Esophagus squamous epithelium (tissue), 5 donors: Measurements from ENCODE around the gene RALA. TPM values are rescaled to one million over a fixed set of nuclear protein-coding genes. Genes with fewer than 3 reads are reported as not detected.
A peak's percentile ranks its signal among the peaks of the same experiment; 100 is the strongest.

Experiments
- DNase-seq: peaks from one replicate; lab custom pipeline; 2025; lab: John Stamatoyannopoulos, UW
- H3K27ac ChIP-seq, 4 donors: fragments of 200-600 bp; sonication (generic); one replicate each; pipeline ENCODE4 v1.5.1; 2016 to 2019; ENCODE audit warnings: mild to moderate bottlenecking in 1 of 4
- H3K27me3 ChIP-seq, 4 donors: fragments of 200-600 bp; sonication (generic); 1 replicate in 3 of 4; 2 replicates in 1 of 4; pipeline versions ENCODE4 v1.5.1 to v1.6.0; 2017 to 2021; ENCODE audit warnings: antibody characterized with exemption in 1 of 4
- H3K36me3 ChIP-seq, 3 donors: fragments of 200-600 bp; sonication (generic); one replicate each; pipeline ENCODE4 v1.5.1; 2016 to 2019
- H3K4me1 ChIP-seq, 3 donors: fragments of 200-600 bp; sonication (generic); one replicate each; pipeline ENCODE4 v1.5.1; 2017 to 2019
- H3K4me3 ChIP-seq, 4 donors: fragments of 200-600 bp; sonication (generic); 1 replicate in 3 of 4; 2 replicates in 1 of 4; pipeline ENCODE4 v1.5.1; 2016 to 2019; ENCODE audit warnings: mild to moderate bottlenecking in 2 of 4, moderate library complexity in 1 of 4
- H3K9me3 ChIP-seq, 3 donors: fragments of 200-600 bp; sonication (generic); one replicate each; pipeline ENCODE4 v1.5.1; 2016 to 2019
- CTCF ChIP-seq, 6 experiments: fragments of 450-650 bp in 4 of 6; fragments of 200-600 bp in 2 of 6; sonication (generic) in 2 of 6; IDR thresholded peaks; one replicate each; pipeline ENCODE4 v1.5.1; 2016 to 2019; ENCODE audit warnings: antibody characterized with exemption in 6 of 6, mild to moderate bottlenecking in 4 of 6, moderate library complexity in 4 of 6
- POLR2A ChIP-seq, 4 donors: fragments of 450-650 bp; IDR thresholded peaks; one replicate each; pipeline ENCODE4 v1.6.1; 2017; ENCODE audit warnings: antibody characterized with exemption in 4 of 4, mild to moderate bottlenecking in 4 of 4, moderate library complexity in 3 of 4
- WGBS, 2 donors: methylation state at CpG; one replicate each; pipeline ENCODE4 v1.1.5; 2018; 5-methylcytosine and 5-hydroxymethylcytosine counted together
- intact Hi-C: fragments of 100-400 bp; cut with DNase I; formaldehyde crosslinking; loops from one replicate; pipeline ENCODE4 v1.15.0; 2022
- total RNA-seq, 4 donors: library from RNA; depleted of rRNA; stranded (reverse); fragments of >200 nt; gene quantifications; one replicate each; pipeline ENCODE4 v1.1.0, GENCODE V29; 2016
- donor health status: DM: yes; HTN: yes; CAD: no.

Gene RALA
- total RNA-seq, 4 donors from 2014 or later: 32.8 to 49.6 (median 39.9) TPM

DNA sequence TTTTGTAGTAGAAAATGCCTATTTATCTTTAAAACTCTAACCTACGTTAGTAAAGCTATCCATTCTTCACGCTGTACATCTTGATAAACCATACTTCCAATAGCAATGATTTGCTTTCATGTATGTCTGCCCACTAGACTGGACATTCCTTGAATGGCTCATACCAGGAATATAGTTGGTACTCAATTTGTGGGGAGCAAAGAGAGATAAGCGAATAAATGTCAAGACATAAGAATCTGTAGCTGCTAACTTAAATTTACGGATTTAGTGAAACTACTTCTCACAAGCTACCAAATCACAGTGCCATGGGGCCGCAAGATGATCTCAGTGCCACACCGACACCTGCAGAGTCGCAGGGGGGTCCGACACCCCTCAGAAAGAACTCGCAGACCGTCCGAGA is 763 bp upstream of the RALA start:
- DNase-seq: no peak
- Histone ChIP-seq H3K27ac (peak overlapping the region; percentile 91 to 96 (median 93)), H3K36me3 (no peaks in the 10 kb centered on the region), H3K4me1 (peaks cover 10 to 47% (median 11%) of the 10 kb centered on the region in 3 donors), H3K27me3 (no peaks in the 10 kb centered on the region), H3K9me3 (no peaks in the 10 kb centered on the region), H3K4me3 (peak overlapping the region; percentile 82 to 98 (median 88))
- 49 to 61% methylated on average over 4 to 11 of the region's 11 CpGs for WGBS, 2 donors
- intact Hi-C loops: no loop called here
- TF ChIP-seq POLR2A (IDR thresholded peaks at IDR 0.05) (no peak), CTCF (IDR thresholded peaks at IDR 0.05) (no peak)

GRCh38 chr7:39623732-39624441 is 515 bp downstream of the RALA start:
- DNase-seq: no peak
- intact Hi-C loops: no loop called here
- peak overlapping the region; percentile 82 to 98 (median 88) for H3K4me3 ChIP-seq
- no peaks in the 10 kb centered on the region for H3K9me3 ChIP-seq
- H3K27me3 ChIP-seq: no peaks in the 10 kb centered on the region
- WGBS, 2 donors: 0 to 1% methylated on average over 21 to 23 of the region's 68 CpGs
- H3K36me3 ChIP-seq: no peaks in the 10 kb centered on the region
- peak overlapping the region; percentile 91 to 96 (median 93) for H3K27ac ChIP-seq
- TF ChIP-seq CTCF (IDR thresholded peaks at IDR 0.05) (no peak), POLR2A (IDR thresholded peaks at IDR 0.05) (no peak)
- peaks cover 10 to 59% (median 11%) of the 10 kb centered on the region in 3 donors for H3K4me1 ChIP-seq

- Histone ChIP-seq H3K9me3 (no peaks in the 10 kb centered on the region), H3K4me3 (peak overlapping the region; percentile 82 to 98 (median 88)), H3K36me3 (peaks cover 0 to 4% (median under 1%) of the 10 kb centered on the region in 3 donors), H3K27me3 (no peaks in the 10 kb centered on the region), H3K4me1 (peaks cover 10 to 59% (median 11%) of the 10 kb centered on the region in 3 donors), H3K27ac (peak overlapping the region; percentile 91 to 96 (median 93))
- no peak for DNase-seq
- 0 to 1% methylated on average over 7 of the region's 7 CpGs for WGBS, 2 donors
- intact Hi-C loops: no loop called here
- peak in 1 of 6 experiments; percentile 6 for TF ChIP-seq CTCF (IDR thresholded peaks at IDR 0.05)
- no peak for TF ChIP-seq POLR2A (IDR thresholded peaks at IDR 0.05)
These were observed 1.1 kb downstream of the RALA start for GRCh38 chr7:39624442-39624807.

DNA sequence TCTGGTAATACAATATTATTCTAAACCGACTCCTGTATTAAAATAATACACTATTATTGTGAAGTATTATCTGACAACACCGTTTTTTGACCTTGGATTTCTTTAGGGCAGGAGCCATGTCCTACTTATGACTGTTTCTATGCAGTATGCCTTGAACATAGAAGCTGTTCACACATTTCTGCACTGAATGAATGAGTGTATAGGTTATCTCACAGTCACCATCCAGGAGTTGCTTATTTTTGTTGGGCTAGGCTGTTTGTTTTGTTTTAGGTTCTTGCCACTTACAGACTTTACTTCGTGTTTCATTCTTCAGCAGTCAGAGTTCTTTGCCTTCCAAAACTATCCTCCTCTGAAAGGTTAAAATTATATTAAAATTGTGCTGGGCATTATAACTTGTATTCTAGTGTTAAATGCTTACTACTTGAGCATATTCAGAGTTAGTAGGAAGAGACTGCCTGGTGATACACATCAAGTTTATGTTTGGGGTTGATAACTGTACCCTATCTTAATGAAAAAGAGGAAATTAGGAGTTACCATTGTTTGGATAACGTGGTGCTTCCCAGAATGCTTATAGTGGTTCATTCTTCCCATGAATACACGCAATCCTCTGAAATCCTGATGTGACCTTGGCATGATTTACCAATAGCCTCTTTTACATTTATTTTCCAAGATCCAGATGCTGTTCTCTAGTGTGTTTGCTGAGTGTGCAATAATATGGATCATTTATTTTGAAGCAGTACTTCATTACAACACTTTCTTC is 1.7 kb downstream of the RALA start:
- intact Hi-C loops: no loop called here
- Histone ChIP-seq H3K27me3 (no peaks in the 10 kb centered on the region), H3K4me1 (peaks cover 10 to 59% (median 11%) of the 10 kb centered on the region in 3 donors), H3K4me3 (peak overlapping the region in 3 of 4 donors; percentile 82 to 94 (median 83)), H3K9me3 (no peaks in the 10 kb centered on the region), H3K27ac (peak overlapping the region in 3 of 4 donors; percentile 91 to 96 (median 95)), H3K36me3 (peaks cover 0 to 11% (median 7%) of the 10 kb centered on the region in 3 donors)
- DNase-seq: no peak
- WGBS, 2 donors: 15 to 16% methylated on average over 5 of the region's 5 CpGs
- TF ChIP-seq POLR2A (IDR thresholded peaks at IDR 0.05) (no peak), CTCF (IDR thresholded peaks at IDR 0.05) (no peak)
